Stimulated activated CD8-positive, alpha-beta memory T cell treated with anti-CD3 and anti-CD28 coated beads, Interleukin-7, amount 100 ng/mL, for 48 hours (primary cell): Measurements from ENCODE around the gene FOSL2.
A peak's percentile ranks its signal among the peaks of the same experiment; 100 is the strongest.

Source experiments
- DNase-seq, 2 donors: peaks; one replicate each; pipeline ENCODE4 v3.0.0-alpha.2; 2020; ENCODE audit warnings: low read depth in 1 of 2; ENCODE audit errors: extremely low read depth in 1 of 2

The FOSL2 gene

DNA sequence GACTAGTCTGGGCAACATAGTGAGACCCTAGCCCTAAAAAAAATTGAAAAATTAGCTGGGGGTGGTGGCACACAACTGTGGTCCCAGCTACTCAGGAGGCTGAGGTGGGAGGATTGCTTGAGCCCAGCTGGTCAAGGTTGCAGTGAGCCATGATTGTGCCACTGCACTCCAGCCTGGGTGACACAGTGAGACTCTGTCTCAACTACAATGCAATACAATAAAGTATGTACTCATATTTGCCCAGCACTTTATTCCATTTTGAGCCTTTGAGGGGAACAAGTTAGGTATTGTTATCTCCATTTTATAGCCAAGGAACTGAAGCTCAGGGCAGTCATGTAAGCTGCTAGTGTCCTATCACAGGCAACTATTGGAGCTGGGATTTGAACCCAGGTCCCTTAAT lies 53.9 kb downstream of the FOSL2 start:
- no peak for DNase-seq

DNA sequence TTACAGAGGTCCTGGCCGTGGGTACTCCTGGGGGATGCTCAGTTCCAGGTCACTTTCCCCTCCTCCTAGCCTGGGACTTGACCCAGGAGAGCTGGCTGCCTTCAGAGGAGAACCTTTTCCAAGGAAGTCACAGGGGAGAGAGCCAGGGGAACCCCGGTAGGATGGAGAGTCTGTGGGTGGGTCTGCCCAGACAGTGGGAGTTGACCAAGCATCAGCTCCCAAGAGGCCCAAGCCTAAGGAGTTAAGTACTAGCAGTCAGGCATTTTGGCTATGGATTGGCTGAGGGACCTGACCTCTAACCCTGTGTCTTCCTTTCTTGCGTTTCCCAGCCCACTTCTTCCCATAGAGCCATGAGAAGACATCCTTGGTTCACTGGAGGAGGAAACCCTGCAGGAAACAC lies 54.4 kb downstream of the FOSL2 start:
- no peak for DNase-seq

DNA sequence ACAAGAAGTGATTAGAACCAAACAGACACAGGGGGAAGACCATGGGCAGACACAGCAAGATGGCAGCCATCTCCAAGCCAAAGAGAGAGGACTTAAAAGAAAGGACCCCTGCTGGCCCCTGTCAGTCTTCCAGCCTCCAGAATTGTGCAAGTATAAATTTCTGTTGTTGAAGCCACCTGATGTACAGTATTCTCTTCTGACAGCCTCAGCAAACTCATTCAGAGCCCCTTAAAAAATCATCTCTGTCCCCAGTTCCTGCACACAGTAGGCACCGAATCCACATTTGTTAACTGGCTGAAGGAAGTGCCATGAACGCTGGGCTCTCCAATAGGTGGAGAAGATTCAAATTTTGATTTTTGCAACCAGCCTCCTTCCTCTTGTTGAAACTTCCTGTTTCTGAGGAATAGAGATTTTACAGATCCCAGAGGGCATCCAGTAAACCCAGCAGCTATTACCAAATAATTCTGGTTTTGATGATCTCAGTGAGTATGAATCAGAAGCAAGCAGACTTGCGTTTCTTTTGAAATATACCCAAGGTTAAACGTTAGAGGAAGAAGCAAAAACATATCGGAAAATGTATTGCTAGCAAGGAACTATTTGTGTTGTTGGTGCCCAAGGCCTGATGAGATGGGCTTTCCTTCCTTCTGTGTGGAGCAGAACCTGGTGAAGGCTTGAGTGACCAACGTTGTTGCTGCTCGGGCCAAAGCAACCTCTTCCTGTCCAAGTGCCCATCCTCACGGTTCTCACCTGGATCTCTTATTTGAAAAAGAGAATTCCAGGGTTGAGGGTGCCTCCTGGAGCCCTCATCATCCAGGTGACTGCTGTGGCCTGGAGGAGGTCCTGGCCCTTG lies 55.5 kb downstream of the FOSL2 start:
- DNase-seq = no peak

DNA sequence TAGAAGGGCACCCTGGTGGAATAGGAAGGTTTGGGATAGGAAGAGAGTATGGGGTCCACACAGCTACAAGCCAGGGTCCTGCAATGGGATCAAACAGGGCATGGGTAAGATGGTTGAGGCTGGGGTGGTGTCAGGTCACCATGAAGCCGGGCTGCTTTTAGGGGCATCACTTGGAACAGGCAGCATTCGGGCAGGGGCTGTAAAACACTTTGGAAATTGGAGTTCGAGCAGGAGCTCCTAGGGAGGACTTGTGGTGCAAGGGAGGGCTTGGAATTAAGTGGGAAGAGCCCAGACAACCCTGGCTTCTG lies 56.1 kb downstream of the FOSL2 start:
- no peak for DNase-seq

DNA sequence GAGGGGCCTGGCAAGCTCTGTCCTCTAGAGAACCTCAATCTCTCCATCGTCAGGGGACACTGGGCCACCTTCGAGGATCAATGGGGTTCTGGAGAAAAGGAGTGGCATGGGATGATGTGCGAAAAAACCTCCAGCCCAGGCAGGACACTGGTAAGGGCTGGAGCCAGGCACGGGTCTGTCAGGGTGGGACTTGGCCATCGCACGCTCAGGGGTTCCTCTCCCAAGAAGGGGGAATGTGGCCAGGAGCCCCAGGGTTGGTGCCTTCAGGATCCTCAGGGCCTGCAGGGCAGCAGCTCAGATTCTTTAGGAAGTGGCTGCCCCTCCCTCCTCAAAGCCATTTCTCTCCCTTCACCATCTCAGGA lies 56.4 kb downstream of the FOSL2 start:
- no peak for DNase-seq

DNA sequence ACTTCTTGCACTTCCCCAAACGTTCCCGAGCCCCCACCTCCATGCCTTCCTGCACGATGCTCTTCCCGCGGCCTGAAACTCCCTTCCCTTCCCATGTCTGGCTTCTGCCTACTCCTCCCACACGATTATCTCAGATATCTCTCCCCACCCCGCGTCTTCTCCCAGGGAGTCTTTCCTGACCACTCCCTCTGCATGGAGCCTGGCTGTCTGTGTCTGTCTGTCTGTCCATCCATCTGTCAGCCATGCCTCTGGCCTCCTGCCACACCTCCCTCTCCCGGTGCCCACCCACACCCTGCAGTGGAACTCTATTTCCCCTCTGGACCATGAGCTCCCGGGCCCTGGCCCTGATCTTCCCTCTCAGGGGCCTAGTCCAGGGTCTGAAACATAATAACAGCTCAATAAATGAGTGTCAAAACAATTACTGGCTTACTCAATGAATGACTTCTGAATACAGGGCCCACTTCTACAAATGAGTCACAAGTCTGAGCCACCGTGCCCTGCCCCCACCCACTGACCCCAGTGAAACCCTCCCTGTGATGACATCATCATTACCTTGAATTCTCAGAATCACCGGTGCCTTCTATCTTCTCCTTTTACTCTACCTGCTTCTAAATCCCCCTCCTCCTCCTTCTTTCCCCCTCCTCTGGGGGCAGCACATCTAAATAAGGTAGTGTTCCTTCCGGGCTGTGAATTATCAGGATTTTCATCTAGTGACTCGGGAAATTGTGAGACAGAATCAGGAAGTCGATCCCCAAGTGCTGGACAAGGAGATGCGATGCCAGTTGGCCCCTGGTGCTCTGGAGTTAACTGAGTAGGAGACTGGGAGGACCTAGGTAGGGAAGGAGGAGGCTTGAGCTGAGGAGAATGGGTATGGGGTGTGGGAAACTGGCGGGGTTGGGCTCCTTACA lies 57.1 kb downstream of the FOSL2 start:
- DNase-seq = peak; percentile 73 to 88

DNA sequence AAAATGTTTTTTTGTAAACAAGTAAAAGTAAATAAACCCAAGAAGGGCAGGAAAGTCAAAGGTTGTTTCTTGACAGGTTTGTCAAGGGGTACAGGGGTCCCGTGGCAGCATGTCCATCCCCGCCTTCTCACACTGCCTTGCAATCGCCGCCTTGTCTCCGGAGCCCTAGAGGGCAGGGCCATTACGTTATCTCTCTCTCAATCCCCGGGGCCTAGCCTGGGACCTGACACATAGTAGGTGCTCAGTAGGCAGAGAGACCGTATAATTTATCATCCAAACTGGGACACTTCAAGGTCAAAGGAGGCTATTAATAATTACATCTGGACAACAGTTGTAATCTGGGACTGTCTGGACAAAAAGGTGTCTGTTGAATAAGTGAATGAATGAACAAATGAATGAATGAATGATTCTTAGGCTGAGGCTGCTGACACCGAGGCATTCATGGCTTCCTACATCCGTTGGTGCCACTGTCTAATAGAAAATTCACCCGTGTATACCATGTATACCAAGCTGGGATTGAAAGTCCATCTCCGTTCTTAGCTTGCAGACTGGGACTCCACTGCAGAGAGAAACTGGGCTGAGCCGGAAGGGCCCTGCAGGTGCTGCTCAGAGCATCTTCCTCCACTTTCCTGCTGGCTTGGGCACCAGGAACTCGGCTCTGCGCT lies 58.4 kb downstream of the FOSL2 start:
- DNase-seq = no peak

DNA sequence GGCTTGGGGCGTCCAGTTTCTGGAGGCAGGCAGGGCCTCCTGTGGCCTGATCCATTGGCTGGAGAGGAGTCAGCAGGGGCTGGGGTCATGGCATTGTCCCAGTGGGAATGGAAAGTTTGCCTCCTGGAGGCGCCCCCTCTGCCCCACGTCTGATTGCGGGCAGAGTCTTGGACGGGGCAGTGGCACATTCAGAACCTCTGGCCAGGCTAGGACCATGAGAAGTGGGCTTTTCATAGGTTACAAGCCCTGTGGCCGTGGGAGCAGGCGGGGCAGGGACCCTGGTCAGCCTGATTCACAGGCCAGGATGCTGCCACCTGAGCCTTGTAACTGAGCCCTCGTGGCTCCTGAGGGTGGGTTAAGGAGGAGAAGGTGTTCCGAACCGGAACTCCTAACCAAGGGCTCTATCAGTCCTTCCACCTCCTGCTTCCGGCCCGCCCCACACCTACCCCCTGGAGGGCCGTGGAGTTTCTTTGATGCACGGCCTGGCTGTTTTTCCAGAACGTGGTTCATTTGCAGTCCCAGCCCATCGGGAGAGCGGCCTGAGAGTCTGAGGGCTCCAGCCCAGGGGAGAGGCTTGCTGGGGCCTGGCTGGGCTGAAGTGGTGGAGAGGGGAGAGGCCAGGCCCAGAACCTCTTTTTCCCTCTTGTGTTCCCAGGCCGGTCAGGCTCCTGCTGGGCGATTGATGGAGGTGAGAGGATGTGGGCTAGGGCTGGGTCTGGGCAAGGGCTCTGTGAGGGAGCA lies 59.3 kb downstream of the FOSL2 start:
- no peak for DNase-seq

DNA sequence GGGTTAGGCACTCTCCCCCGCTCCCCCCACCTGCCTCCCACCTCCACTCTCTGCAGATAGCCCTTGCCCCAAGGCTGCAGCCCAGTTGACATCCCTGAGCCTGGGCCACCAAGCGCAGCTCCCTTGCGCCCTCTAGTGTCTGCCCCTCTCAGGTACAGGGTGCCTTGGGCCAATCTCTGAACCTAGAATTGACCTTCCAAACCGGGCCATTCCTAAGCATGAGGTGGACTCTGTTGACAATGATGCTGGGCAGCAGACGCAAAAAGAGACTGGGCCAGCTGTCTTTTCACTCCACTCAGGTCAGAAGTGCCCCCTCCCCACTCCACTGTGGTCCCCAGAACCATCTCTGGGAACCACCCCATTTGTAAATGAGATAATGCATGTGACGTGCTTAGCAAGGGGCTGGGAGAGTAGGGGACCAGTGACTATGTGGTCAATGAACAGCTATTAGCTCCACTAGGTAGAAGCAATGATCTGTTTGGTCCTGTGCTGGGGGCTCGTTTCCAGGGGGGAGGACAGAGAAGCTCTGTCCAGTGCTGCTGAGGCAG lies 60.0 kb downstream of the FOSL2 start:
- DNase-seq = peak; percentile 58 to 72

DNA sequence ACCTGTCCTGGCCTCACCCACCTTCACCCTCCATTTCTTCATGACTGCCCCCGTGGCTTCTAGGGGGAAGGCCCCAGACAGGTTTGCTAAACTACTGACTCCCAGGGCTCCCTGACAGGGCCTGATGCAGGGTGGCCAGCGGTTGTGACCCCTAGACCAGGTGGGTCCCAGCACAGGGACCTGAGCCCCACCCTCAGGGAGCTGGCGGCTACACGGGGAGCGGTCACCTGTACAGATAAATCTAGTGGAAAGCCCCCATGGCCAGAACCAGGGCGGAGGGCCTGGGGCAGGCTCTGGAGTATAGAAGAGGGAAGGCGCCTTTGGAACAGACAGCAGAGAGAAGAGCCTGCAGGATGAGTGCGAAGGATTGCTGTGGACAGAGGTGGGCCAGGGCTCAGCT lies 60.7 kb downstream of the FOSL2 start:
- no peak for DNase-seq

DNA sequence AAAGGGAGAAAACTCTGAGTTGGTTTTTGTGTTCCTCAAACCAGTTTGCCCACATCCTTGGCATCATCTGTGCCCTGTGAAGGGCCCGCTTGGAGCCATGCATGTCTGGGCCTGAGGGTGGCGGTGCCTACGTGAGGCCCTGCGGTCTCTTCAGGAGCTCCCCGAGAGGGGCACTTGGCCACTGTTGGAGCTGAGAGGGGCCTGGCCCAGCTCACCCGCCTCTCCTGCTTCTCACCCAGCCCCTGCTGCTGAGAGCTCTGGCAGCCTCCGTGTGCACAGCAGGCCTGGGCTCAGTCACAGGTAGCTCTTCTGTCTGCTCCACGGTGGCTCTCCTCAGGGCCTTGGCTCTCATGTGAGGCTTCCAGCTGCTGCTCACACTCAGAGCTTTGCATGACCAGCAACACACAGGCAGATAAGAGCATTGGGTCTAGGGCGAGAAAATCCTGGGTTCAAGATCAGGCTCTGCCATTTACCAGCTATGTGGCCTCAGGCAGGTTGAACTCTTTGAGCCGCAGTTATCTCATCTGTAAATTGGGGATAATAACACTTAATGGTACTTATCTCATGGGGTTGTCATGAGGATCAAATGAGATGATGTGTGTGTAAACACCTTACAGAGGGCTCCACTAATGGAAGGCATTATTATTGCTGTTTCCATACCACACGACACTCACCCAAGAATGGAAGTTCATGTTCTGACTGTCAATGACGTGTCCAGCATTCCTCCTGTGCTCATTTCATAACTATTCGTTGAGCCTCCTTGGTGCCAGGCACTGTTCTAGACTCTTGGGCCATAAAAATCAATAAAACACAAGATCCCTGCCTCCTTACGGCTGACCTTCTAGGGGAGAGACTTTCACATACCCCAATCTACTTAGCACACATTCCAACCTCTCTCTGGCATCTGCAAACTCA lies 61.6 kb downstream of the FOSL2 start:
- no peak for DNase-seq

DNA sequence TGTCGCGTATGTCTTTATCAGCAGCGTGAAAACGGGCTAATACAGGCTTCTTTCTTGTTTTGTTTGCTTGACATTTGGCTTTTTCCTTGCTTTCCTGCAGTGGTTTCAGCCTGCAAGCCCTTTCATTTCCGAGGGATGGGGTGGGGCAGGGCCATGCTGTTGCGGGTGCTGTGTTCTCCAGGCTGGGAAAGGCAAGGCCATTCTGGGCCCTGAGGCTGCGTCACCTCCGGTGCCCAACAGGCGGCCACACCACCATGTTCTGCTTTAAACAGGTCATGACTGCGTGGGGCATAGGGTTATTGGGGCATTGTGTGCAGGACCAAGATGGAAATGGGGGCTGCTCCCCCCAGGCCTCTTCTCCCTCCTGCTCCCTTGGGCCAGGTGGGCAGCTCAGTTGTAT lies 64.6 kb downstream of the FOSL2 start:
- DNase-seq = no peak

DNA sequence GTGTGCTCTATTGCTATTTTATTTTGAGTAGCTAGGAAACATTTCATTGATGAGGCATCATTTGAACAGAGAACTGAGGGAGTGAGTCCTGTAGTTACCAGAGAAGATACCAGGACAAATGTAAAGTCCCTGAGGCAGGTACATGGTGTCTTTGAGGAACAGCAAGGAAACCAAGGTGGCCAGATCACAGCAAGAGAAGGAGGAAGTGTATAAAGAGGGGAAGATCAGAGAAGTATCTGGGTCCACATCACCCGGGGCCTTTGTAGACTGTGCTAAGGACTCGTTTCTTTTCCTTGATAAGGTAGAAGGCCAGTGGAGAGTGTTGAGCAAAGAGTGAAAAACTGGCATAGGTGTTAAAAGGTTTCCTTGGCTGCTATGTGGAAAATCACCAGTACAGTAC lies 68.4 kb downstream of the FOSL2 start:
- DNase-seq = no peak

DNA sequence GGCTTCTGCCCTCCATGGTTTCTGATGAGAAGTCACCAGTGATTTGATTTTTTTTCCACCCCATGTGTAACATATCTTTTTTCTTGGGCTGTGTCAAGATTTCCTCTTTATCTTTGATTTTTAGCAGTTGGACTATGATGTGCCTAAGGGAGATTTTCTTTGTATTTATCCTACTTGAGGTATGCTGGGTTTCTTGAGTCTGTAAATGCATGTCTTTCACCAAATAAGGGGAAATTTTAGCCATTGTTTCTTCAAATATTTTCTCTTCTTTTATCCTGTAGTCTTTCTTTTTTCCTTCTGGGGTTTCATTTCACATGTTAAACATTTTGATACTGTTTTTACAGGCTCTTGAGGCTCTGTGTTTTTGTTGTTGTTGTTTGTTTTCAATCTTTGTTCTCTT lies 69.5 kb downstream of the FOSL2 start:
- no peak for DNase-seq

DNA sequence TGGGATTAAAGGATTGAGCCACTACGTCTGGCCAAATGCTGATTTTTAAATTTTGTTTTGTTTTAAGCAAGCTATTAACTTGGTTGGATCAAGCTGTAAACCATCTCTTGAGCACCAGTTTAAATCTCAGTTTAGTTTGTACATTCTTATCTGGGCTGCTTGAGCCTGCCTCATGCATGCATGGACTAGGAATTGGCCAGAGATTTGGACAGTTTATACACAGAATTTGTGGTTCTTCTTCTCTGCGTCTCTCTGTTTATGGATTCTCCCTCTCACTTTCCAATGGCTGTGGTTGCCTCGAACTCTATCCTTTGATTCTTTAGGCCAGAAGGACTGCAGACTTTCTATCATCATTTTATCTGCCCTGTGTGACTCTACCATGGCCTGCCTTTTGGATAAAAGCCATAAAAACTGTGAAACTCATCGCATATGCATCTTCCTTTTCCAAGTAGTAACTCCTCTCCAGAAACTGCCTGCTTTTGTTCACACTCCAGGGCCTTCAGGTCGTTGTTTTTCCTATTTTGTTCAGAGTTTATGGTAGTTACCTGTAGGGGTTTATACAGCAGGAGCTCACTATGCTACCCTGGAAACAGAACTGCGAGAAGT lies 70.7 kb downstream of the FOSL2 start:
- no peak for DNase-seq

DNA sequence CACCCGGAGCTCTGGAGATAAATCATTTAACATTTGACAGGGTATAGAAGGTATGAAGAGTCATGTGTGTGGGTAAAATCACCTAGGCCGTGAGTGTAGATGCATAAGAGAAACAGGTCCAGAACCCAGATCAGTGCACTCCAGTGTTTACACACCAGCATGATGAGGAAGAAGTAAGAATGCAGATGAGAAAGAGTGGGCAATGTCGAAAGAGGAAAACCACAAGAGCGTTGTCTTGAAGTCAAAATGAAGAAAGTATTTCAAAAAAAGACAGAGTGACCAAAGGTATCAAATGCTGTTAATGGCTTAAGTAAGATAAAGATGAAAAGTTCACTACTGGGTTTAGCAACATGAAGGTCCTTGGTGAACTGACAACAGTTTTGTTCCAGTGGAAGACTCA lies 71.2 kb downstream of the FOSL2 start:
- DNase-seq = no peak

DNA sequence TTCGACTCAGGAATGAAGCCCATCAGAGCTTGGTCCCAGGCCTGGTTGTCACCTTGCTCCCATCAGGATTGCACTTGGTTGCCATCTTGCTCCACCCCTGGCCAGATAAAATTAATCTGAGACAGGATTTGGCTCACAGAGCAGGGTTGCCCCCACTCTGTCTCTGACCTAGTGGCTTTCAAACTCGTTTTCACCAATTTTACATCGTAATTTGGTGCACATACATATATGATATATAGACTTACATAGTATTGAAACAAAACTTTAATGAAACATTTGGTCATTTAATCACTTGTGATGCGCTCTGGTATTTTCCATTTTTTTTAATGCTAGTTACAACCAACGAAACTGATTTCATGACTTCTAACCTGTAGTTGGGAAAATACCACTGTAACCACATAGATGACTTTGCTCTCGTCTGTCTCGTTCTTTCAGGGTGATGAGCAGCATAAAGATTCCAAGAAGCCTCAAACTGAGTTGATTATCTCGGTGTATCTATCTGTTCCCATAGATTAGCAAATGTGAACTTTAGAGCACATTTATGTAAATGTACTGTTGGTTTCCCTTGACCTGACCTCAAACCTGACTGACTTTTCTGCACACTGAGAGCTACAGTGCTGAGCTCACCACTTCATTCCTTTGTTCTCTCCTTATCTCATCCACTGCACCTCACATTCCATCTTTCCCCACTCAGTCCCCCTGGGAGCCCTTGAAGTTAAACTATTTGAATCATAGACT lies 72.7 kb downstream of the FOSL2 start:
- no peak for DNase-seq
